Measurements from ENCODE around the gene CROCC.

DNA sequence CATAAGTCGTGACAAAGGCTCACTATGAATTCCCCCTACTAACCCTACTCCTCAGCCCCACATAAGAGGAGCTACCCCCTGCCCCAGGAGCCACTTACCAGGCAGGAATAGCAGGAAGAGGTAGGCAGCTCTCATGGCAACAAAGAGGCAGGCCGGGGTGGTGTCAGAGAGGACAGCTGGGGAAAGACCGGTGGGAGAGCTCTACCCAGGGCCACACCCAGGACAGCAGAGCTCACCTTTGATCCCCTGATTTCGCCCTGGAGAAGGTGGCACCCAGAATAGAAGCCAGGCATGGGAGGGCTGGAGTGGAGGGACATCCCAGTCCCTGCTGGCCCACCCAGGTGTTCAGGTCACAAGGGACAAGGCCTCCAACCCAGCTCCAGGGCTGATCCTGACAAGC is 56.4 kb downstream of the CROCC start:
- TF ChIP-seq, protein P1, sequence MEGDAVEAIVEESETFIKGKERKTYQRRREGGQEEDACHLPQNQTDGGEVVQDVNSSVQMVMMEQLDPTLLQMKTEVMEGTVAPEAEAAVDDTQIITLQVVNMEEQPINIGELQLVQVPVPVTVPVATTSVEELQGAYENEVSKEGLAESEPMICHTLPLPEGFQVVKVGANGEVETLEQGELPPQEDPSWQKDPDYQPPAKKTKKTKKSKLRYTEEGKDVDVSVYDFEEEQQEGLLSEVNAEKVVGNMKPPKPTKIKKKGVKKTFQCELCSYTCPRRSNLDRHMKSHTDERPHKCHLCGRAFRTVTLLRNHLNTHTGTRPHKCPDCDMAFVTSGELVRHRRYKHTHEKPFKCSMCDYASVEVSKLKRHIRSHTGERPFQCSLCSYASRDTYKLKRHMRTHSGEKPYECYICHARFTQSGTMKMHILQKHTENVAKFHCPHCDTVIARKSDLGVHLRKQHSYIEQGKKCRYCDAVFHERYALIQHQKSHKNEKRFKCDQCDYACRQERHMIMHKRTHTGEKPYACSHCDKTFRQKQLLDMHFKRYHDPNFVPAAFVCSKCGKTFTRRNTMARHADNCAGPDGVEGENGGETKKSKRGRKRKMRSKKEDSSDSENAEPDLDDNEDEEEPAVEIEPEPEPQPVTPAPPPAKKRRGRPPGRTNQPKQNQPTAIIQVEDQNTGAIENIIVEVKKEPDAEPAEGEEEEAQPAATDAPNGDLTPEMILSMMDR (IDR thresholded peaks at IDR 0.05): no peak
- TF ChIP-seq EP300 (IDR thresholded peaks at IDR 0.05) (no peak), POLR2A (IDR thresholded peaks at IDR 0.05) (no peak)
